Mucosa of gallbladder (tissue), 1 donor: ENCODE data around the gene CLTB. TPM values are rescaled to one million over a fixed set of nuclear protein-coding genes. Genes with fewer than 3 reads are reported as not detected.
"Not testable (repeated sequence)": the region's sequence is repeated elsewhere in the genome, so short reads cannot be mapped to it uniquely, and the experiment has no call there.

Experiments
- DNase-seq: peaks from one replicate; pipeline ENCODE4 v3.0.0-alpha.2; 2020; ENCODE audit warnings: low spot score
- total RNA-seq: library from RNA; stranded (reverse); gene quantifications from one replicate; pipeline ENCODE4 v1.2.1, GENCODE V29; 2021
- donor health status: DM: no; HTN: no; CAD: no.

The CLTB gene, protein sequence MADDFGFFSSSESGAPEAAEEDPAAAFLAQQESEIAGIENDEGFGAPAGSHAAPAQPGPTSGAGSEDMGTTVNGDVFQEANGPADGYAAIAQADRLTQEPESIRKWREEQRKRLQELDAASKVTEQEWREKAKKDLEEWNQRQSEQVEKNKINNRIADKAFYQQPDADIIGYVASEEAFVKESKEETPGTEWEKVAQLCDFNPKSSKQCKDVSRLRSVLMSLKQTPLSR
- 119 TPM for total RNA-seq

DNA sequence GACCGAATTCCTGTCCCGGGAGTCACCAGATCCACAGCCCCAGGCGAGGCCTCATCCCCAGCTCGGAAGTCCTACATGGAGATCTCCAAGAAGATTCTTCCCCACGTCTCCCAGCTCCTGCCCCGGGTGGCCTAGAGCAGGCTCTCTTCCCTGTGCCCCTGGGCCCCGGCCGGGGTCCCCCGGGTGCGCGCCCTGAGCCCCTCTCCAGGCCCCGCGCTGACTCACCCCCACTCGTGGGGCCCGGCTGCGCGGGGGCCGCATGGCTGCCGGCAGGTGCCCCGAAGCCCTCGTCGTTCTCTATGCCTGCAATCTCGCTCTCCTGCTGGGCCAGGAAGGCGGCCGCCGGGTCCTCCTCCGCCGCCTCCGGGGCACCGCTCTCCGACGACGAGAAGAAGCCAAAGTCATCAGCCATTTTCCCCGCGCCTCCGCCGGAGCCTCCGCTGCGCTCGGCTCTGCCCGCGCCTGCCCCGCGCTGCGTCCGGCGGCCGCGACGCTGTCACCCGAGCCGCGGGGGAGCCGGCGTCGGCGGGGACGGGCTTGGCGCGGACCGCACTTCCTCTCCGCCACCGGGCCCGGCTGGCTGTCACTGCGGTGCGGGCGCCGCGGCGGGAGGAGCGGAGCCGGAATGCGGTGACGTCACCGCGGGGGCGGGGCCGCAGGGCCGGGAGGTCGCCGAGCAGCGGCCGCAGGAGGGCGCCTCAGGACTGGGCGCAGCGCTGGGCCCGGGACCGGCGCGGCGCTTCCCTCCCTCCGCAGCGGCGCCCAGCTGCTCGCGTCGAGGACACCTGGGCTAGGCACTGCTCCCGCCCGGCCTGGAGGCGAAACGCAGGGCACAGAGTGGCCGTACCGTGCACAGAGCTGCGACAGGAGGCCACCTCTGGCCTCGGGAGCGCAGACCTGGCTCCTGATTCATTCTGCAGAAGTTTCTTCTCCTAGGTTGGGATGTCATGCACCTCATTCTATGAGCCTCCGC is at the start of gene CLTB:
Gene CLTB (minus strand): TSS at position 588 of the 973 bp plus-strand sequence. CDS start 176 bp downstream, at position 412.
- peak; percentile 93 for DNase-seq

DNA sequence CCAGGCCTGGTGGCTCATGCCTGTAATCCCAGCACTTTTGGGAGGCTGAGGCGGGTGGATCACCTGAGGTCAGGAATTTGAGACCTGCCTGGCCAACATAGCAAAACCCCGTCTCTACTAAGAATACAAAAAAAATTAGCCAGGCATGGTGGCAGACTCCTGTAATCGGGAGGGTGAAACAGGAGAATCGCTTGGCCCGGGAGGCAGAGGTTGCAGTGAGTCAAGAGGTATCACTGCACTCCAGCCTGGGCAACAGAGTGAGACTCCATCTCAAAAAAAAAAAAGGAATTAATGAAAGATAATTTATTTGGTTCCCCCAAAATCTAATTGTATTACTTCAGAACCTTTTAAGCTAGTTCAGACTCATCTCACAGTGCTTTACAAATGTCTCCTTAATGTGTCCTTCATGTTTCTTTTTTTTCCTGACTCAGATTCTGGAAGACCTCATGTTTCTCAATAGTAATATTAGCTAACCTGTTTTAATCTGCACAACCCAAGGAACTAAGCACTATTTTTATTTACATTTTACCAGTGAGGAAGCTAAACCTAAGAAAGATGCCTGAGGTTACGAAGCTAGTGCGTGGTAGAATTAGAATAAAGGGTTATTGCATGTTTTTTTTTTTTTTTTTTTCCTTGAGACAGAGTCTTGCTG is 46.9 kb upstream of the CLTB start:
- DNase-seq = no peak

DNA sequence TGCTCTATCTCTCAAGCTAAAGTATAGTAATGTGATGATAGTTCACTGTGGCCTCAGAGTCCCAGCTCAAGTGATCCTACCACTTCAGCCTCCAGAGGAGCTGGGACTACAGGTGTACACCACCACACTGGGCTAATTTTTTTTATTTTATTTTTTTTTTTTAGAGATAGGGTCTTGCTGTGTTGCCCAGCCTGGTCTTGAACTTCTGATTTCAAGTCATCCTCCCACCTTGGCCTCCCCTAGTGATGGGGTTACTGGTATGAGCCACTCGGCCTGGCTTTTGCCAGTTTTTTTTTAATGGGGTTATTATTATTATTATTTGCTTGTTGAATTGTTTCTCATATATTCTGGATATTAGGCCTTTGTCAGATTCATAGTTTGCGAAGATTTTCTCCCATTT is 45.0 kb upstream of the CLTB start:
- DNase-seq = no peak

DNA sequence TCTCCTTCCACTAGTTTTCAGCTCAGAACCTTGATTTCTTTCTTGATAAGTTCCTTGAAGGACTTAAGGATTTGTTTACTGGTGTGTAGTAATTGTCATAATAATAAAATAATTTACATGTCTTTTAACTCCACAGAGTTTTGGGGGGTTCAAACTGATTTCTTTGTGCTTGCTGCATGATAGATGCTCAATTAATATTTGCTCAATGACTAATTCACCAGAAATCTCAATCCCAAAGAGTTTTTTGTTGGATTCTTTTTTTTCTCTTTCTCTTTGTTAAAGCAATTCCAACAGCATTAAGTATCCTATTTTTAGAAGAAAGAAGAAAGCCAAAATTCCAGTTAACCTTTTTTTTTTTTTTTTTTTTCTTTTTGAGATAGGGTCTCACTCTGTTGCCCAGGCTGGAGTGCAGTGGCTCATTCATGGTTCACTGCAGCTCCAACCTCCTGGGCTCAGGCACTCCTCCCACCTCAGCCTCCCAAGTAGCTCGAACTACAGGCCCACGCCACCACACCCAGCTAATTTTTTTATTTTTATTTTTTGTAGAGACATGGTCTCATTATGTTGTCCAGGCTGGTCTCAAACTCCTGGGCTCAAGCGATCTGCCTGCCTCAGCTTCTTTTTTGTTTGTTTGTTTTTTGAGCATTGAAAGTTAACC is 42.7 kb upstream of the CLTB start:
- DNase-seq = no peak

DNA sequence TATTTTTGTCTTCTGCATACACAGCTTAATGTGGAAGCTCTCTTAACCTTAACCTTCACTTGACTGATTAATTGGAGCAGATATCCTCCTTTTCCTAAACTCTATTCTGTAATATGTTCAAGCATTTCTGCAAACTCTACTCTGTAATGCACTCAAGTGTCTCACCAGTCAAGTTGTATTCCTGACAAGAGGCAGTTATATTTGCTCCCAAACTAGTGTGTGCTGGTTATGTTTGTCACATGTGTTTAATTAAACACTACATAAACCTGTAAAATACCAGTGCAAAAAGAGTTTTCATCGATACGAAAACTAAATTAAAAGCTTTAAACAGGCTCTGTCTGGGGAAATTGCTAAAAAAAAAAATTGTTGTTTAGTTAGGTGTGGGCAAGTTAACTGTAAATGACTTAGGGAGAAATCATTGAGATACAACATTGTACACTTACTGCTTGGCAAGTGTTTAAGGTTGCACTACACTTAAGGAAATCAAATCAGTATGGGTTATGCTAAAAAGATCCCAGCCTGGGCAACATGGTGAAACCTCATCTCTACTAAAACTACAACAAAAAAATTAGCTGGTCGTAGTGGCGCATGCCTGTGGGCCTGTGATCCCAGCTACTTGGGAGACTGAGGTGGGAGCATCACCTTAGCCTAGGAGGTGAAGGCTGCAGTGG is 38.5 kb upstream of the CLTB start:
- no peak for DNase-seq

DNA sequence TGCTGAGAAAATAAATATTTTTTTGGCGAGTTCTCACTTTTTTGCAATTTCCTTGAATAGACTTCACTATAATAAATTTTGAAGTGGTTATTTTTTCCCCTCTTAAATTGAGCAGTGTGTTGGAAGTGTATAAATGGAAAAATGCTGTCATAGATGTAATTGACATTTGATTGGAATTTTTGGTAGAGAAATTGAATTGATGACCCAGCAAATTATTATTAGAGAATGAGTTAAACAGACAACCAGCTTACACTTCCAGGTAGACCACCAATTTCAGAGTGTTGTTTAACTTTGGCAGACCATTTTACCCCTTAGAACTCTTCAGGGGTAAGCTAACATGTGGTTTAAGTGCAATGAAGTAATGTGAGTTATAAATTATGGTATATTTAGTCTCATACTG is 33.7 kb upstream of the CLTB start:
- no peak for DNase-seq

DNA sequence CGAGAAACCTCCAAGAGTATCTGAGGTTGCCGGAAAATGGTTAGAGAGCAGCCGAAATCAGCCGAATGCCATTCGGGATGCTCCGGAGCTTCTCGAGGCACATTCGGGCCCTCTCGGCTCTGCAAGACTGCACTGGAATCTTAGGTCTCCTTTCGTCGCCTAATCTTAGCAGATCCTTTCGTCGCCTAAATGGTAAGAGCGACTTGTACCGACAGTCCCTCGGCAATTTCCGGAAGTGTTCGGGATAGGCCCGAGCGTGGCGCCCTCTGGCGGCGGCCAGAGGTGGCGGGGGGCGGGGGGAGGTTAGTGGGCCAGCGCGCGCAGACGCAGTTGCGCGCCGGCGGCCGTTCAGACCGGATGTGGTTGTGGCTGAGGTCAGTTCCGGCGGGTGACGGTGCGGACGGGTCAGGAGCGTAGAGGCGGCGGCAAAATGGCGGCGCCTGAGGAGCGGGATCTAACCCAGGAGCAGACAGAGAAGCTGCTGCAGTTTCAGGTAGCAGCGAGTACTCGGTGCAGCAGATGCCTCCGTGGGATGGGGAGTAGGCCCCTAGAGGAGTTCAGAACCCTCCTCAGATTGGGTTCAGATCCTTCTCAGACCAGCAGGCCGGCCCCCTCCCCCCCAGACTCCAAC is 31.8 kb upstream of the CLTB start, which contains the start of gene FAF2:
Gene FAF2 (plus strand): TSS at position 408 of the 631 bp plus-strand sequence. CDS start 23 bp downstream, at position 431.
- peak; percentile 98 for DNase-seq

DNA sequence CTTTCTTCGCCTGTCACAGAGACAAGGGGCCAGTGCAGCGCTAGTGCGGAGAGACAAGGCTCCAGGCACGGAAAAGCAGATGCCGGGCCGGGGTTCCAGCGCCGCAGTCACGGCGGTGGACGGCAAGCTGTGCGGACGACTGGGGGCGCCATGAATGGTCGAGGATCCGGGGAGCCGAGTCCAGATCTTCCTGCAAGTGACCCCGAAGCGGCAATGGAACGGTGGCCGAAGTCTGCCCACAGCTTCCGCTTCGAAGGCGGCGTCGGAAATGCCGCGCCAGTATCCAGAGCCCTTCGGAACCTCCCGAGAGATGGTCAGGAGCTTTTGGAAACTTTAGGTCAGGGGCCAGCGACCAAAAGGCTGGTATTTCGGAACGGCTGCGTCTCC is 31.2 kb upstream of the CLTB start:
- DNase-seq = no peak

DNA sequence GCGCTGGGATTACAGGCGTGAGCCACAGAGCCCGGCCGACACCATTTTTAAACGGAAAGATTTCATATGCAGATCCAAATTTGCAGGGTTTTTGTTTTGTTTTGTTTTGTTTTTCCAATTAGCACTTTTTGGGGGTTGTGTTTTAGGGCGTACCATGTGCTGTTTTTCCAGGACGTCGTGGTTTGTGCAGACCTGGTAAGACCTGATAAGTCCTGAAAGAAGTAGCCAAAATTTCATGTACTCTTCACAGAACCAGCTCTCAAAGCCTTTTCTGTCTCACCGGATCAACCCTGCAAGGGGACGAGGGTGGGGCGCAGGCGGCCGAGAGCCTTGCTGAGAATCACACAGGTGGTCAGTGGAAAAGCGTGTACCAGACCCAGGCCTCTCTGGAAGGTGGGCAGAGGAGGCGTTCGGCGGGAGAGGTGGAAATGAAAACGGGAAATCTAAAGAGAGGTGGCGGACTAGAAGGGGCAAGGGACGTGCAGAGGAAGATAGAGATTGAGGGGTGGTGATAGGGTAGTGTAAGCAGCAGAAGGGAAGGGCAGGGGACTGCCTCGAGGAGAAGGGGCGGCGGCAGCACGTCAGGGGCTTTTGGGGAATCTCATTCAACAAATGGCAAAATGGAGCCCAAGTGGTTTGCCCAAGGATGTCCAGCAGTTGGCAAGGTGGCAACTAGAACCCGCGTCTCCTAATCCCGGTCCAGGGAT is 30.7 kb upstream of the CLTB start:
- DNase-seq = no peak

DNA sequence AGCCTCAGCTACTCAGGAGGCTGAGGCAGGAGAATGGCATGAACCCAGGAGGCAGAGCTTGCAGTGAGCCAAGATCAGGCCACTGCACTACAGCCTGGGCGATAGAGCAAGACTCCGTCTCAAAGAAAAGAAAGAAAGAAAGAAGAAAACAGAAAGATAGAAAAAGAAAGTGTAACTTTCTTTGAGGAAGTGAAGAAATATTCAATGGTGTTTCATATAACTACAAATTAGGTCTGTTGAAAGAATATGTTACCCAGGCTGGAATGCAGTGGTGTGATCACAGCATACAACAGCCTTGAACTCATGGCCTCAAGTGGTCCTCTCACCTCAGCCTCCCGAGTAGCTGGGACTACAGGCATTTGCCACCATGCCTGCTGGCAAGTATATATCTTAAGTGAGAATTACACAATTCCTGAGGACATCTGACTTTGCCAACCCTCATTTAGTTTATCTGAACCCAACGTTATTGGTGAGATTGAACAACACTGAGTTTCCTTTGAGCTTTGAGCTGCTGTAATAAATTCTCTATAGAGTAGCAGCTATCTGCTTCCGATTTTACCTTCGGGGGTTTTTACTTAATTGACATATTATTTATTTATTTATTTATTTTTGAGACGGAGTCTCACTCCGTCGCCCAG is 29.8 kb upstream of the CLTB start:
- DNase-seq = no peak

DNA sequence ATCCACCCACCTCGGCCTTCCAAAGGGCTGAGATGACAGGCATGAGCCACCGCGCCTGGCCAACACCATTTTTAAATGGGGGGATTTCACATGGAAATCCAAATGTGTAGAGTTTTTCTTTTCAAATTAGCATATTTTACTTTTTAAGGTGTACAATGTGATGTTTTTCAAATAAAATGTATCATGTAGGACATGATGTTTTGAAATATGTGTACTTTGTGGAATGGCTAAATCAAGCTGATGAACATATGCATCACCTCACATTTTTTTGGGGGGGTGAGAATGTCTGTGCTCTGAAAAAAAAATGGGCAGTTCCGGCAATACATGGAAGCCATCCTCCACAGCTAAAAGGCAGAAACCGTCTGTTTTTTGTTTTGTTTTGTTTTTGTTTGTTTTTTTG is 28.4 kb upstream of the CLTB start:
- DNase-seq = no peak

DNA sequence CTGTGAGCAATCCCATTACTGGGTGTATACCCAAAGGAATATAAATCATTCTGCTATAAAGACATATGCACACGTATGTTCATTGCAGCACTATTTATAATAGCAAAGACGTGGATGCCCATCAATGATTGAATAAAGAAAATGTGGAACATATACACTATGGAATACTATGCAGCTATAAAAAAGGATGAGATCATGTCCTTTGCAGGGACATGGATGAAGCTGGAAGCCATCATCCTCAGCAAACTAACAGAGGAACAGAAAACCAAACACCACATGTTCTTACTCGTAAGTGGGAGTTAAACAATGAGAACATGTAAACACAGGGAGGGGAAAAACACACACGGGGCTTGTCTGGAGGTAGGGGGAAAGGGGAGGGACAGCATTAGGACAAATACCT is 26.6 kb upstream of the CLTB start:
- not testable (repeated sequence) for DNase-seq

DNA sequence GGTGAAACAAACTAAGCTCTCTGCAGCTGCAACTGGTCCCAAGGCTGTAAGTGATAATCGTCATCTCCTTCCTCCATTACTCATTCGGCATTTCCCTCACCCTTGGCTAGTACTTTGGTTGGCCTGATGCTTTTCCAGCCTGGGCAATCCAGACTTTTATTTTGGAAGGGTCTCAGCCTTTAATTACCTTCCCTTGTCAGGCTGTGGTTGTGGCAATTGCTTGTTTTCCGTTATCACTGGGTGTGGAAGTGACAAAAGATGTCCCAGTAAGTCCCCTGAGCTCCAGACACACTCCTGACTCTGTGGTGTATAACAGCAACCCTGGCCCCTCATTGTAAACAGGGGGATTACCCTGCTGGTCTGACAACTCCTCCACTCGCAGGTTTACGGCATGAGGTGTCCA is 25.6 kb upstream of the CLTB start:
- no peak for DNase-seq

DNA sequence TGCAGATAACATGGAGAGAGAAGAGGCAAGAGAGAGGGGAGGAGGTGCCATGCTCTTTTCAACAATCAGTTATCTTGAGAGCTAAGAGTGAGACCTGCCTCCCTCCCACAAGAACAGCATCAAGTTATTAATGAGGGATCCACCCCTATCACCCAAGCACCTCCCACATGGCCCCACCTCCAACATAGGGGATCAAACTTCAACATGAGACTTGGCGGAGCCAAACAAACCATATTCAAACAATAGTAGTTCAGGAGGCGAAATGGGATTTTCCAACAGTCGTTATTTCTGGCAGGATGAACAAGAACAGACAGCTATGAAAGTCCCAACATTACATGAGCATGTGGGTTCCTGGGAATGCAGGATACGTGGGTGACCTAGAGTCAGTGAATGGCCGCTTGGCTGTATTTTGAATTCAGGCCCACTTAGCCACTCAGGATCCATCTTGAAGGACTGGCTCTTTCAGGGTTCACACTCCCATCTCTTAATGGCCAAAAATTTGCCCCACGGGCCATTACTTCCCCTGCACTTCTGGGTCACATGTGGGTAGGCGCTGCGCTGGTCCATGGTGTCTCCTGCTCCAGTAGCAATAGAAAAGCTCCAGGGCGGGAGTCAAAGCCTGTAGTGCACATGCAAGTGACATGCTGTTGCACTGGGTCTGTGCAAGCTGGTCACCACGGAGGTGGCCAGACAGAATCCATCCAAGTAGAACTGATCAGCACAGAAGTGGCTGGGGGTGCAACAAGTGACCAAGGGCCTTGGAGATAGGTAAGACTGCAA is 24.8 kb upstream of the CLTB start:
- DNase-seq = no peak

DNA sequence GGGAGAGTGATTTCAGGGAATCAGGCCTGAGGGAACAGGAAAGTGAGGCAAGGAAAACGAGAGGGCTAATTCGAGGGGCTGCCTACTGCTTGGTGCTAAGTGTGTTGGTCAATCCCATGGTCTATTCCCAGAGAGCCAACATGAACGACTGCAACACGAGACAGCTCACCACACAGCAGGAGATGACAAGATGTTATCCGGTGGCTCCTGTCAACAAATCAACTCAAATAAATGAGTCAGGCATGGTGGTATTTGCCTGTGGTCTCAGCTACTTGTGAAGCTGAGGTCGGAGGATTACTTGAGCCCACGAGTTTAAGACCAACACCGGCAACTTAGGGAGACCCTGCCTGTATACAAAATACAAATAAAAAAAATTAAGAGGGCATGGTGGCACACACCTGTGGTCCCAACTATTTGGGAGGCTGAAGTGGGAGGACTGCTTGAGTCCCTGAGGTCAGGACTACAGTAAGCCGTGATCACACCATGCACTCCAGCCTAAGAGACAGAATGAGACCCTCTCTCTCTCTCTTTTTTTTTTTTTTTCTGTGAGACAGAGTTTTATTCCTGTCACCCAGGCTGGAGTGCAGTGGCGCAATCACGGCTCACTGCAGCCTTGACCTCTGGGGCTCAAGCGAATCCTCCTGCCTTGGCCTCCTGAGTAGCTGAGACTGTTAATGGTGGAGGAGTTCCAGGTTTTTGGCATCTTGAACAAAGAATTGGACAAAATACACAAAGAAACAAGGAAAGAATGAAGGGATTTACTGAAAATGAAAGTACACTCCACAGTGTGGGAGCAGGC is 22.8 kb upstream of the CLTB start:
- no peak for DNase-seq

DNA sequence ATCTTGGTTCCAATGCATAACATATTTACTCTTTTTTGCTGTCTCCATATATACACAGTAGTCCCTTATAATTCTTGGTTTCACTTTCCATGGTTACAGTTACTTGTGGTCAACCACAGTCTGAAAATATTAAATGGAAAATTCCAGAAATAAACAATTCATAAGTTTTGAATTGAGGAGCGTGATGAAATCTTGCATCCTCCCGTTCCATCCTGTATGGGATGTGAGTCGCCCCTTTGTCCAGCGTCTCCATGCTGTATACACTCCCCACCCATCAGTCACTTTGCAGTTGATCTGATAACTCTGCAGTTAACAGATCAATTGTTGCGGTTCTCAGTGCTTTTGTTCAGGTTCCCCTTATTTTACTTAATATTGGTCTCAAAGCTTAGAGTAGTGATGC is 20.3 kb upstream of the CLTB start:
- no peak for DNase-seq

DNA sequence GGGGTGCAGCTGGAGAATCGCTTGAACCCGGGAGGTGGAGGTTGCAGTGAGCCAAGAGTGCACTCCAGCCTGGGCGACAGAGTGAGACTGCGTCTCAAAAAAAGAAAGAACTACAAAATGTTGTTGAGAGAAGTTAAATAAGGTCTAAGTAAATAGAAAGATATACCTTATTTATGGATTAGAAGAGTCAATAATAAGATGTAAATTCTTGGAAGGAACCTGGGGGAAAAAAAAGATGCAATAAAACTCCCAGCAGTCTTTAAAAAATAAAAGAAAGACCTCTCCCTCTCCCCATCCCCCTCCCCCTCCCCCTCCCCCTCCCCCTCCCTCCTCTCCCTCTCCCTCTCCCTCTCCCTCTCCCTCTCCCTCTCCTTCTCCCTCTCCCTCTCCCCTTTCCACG is 16.4 kb upstream of the CLTB start:
- no peak for DNase-seq

DNA sequence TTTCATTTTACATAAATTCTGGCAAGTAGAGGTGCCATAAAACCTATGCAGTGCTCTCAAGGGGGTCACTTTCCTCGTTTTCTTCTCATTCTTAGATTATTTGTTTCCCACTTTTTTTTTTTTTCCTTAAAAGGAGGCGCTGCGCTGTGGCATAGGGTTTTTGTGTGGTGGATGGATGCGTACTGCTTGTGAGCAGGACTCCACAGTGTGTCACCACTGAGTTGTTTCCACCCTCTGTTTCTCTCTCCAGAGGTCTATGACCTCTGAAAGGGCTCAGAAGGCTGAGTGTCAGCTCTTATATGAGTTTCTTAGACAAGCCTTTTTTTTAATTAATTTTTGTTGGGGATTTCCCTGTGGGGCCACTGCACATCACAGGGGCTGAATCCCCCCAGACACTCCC is 13.6 kb upstream of the CLTB start:
- DNase-seq = no peak
